CD4-positive, alpha-beta T cell treated with Interleukin-15 for 4 hours (primary cell): ENCODE data around the gene KPNB1.

Experiments used
- DNase-seq: peaks from one replicate; pipeline ENCODE4 v3.0.0-alpha.2; 2020; ENCODE audit warnings: low spot score

The KPNB1 gene

DNA sequence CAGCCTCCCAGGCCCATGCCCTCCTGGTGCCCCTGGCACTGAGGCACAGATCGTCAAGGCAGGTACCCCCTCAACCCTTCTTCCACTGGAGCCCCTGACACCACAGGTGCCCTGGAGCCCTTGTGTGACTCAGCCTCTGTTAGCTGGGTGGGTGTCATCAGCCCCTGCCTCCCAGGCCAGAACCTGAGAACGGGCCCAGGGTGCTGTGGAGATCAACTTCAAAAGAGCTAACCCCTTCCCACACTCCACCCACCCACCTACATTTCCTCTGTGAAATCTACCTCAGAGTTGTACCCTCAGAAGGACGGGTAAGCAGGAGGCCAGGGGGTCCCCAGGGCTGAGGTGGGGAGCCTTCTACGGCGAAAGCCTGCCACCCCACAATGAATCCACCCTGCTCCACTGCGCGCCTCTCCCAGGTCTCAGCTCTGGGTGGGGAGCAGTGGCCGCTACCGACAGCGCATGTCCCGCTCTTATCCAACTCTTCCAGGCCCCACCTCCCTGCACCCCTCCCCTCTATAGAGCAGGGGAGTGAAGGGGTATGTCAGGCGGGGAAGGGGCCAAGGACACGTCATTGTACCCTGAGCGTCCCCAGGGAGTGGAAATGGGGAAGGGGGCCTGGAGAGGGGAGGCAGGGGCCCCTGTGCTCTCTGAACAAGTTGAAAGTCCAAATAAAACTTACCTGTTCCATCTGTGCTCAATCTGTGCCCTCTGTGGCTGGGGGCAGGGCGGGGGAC, 61.8 kb downstream of the KPNB1 start:
- DNase-seq = no peak

DNA sequence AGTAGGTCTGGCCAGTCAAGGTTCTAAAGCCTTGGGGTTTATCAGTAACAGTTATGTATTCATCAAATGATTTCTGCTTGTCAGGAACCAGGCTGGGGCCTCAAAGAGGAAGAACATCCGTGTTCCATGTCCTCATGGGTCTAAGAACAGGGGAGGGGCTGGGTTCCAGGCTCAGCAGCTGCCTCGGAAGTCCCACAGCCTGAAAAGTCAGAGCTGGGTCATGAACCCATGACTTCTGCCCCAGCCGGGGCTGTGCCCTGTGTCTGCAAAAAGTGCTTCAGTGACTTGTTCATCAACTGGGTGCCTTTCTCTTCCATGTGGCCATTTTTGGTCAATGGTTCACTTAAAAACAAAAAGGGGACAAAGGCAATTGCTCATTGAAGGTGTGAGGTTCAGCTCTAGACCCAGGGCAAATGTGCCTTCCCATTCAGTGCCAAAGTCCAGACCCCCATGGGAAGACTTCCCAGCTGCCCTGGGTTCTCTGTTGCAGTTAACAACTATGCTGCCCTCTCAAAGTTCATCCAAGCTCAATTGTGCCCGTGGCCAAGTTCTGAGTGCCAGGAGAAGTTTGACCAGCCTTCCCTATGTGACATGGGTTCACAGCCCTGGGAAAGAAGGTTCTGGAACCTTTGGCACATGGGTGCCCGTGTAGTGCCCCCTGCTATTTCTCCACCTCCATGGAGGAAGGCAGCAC, 62.8 kb downstream of the KPNB1 start:
- DNase-seq = no peak

DNA sequence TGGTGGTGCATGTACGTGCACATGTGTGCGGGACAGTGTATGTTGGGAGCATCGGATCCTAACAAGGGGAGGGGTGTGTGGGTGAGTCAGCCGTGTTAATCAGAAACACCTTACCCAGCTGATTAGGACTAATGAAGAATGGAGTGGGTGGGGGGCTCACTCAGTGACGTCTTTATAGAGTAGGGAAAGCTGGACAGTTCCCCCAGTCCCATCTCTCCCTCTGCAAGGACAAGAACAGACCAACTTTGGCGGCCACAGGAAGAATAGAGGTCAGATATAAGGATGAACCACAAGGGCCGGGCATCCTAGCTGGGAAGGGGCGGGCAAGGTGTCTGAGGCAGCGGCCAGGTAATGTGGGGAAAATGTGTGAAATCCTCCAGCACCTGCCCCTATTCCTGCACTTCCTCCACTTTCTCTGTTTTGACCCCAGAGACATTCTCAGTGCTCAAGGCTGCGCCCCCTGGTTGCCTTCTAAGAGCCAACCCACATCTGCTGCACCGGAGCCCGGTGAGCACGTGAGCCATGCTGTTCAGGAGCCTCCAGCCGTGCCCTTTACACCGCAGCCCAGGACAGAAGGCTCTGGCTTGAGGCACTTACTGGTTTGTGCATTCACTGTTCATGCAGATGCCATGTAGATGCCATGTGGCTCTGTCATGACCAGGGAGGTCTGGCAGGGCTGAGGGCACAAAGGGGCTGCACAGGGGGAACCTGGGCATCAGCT, 64.4 kb downstream of the KPNB1 start:
- DNase-seq = no peak

DNA sequence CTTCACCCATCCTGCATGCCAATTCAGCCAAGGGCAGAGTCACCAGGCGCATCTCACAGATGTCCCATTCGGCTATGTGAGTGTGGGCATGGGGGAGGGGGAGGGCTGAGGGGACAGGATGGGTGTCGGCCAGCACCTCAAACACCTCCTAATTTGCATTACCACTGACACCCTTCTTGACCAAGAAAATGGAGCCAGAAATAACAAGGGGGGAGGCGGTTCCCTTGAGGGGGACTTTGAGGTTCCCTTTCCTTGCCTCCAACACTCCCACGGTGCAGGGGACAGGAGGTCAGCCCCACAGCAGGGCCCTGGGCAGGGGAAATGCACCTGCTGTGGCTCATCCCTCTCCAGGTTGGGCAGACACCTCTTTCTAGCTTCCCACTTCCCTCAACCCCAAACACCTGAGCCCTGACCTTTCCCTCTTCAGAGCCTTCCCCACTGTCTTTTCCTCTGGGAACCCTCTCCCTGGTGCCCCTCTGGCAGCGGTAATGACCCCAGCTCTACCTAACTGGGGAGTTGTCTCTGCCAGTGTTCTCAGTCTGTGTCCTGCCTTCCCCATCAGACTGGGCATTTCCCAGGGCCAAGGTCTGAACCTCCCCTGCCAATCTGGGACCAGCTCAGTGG, 65.2 kb downstream of the KPNB1 start:
- no peak for DNase-seq

DNA sequence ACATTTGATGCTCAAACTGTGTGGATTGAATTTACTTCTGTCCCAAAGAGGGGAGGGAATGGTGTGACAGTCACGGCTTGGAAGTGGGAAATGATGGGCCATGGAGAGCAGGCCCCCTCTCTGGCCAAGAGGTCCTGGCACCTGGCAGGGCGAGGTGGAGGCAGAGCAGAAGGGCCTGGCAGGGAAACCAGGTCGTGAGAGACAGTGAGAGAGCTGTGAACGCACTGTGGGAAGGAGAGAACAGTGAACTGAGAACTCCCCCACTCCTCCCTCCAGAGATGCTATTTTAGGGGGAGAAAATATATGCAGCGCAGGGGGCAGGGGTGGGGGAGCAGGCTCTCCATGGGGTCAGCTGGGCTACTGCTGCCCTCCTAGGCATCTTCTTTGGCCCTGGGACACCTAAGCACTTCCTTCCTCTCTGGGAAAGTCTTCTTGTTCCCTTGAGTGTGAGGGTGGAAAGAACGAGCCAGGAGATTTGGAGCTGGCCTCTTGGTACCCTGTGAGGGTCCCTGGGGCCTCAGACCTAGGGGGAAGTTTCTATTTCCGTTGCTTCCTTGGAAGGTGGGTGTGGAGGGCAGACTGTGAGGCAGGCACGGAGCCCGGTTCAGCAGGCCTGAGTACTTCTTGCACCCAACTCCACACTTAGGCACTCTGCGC, 66.1 kb downstream of the KPNB1 start:
- DNase-seq = no peak

DNA sequence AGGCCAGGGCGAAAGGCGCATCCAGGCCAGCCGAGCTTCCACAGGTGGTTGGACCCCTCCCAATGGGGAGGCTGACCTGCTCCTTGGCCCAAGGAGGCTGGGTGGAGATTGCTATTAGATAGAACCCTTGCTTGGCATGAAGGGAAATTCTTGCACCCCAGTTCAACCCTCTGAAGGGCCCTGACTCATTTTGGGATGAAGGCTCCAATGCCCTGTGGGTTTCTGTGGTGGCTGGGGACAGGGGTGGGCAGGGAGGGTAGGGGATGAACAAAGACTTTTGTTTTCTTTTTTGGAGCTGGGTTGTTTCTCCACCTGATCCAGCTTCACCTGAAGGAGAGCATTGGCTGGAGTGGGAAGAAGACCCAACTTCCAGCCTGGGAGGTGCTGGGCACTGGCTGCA, 66.7 kb downstream of the KPNB1 start:
- DNase-seq = no peak

DNA sequence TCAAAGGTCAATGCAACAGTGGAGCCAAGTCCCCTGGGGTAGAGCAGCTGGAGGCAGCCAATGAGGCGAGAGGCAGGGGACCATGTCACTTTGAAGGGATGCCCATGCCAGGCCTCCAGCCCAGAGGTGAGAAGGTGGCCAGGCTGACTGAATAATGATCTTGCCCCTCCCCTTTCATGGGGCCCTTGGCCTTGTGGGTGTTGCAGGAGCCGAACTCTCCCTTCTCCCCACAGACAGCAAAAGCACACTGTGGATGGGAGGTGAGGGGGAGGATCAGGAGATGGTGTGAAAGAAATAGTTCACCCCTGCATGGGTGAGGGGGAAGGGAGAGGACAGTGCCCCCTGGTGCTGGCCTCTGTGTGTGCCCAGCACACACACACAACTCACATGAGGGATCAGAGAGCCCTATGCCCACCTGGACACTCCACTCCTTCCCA, 67.6 kb downstream of the KPNB1 start:
- no peak for DNase-seq

DNA sequence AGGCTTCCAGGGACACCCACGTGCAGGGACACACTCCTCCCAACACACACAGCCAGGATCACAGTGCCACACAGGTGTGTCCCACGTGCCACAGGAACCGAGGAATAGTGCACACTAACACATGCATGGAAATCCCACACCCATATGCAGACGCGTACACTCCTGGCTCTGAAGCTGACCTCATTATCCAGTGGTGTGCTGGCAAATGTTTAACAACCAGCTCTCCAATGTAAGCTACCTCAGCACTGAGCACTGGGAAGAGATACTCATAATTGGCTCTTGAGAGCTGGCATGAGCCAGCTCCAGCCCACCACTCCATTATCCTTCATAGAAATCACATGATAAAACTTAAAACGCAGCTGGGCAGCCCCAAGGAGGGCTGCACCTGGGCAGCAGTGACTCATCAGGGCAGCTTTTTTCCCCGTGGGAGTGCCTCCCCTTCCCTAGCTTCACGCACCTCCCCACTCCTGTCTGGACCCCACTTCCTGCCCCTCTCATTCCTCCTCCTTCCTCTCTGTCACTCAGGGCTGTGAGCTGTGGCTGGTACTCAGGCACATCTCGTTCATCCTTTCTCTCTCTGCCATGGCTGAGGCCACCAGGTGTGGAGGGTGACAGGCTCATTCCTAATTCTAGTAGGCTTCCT, 68.4 kb downstream of the KPNB1 start:
- no peak for DNase-seq

DNA sequence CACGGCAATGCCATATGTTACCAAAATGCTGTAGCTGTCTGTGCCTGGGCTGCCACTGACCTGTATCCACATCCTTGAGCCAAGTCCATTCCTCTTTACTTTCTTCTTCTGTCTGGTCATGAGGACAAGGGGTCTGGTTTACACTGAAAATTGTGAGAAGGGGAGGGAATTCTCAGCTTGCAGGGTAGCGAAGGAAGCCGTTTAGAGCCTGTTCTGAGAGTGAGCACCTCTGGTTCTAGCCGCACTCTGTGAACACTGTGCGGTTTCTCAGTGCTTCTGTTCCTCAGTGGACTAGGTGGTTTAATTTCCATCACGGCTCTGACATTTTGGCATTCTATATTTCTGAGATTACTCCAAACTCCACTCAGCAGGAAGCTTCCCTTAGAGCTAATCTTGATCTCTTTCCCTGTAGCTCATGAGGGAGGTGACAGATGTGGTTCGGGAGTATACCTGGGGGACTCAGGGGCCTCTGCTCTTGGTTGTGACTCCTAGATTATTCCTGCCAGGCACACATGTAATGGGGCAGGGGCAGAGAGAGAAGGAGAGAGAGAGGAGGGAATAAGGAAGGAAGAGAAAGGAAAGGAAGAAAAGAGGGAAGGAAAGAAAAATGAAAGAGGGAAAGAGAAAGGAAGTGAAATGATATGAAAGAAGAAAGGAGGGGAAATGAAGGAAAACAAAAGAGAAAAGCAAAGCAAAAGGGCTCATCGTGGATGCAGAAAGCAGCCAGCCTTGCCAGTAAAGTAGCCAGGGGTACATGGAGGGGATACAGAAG, 69.1 kb downstream of the KPNB1 start:
- no peak for DNase-seq

DNA sequence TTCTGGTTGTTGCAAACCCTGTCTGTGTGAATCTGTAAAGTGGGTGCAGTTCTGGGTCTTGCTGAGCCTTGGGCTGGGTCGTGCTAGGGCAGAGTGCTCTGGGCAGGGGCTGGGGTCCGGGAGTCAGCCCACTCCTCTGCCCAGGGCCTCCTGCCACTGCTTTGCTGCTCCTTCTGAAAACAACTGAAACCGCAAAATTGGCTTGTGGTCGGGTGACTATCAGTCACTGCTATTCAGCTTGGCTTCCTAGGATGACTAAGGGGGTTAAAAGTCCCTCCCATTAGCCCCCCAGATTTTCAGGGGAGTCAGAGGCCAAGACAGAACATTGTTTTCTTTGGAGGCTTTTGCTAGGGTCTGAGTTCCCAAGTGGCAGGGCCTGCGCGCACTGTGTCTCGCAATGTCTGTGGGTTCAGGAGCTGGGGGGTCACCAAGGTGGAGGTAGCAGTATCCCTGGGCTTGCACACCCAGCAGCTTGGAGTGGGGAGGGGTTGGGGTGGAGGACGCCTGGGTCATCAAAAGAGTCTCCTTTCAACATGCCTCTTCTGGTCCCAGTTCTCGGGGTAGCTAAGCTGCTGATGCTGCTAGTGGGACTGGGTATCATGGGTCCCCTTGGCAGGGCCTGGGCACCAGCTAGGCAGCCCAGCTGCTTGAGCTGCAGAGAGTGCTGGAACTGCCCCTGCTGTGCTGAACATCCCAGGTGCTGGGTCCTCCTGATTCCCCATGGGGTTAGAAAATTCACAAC, 69.9 kb downstream of the KPNB1 start:
- DNase-seq = peak; percentile 71

DNA sequence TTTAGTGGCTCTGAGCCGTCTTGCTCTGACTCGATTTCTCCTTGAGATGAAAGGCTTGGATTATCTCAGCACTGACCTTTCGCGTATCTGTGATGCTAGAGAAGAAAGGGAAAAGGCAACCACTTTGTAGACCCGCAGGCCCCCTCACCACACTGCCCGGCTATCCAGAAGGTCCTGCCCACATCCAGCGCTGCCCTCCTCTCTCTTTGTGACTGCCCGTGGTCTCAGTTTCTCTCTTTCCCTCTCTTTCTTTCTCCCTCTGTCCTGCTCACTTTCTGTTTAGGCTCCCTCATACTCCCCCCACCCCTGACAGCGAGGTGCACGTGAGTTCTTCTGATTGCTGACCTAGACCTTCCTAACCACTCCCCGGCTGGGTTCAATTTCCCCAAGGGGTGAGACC, 70.5 kb downstream of the KPNB1 start:
- no peak for DNase-seq

DNA sequence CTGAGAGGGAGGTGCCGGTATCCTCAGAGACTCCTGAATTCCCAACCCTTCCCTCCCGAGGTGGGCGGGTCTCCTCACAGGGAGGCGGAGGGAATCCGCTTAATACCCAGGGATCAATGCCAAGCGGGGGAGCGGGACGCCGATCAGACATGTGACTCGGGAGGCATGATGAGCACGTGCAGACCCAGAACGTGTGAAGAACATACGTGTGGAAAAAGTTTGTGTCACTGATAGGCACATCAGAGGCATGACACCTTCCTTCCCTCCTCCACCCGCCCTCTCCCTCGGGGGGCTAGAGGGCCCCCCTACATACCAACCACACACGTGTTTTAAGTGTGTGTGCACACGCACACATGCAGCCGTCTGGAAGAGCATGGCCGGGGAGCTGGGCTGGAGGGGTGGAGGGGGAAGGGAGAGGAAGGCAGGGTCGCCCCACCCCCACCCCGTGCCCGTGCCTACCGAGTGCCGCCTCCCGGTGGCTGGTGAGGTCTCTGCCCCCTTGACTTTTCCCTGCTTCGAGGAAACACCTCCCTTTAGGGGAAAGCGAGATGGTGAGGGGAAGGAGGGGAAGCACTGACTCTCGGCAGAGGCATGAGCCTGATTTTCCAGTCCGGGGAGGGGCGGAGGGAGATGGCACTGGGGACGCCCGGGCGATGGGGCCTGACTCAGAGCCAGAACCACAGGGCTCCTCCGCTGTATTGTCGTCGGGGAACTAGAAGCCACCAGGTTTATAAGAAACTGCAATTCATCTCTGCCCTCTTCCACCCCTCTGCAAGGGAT, 71.2 kb downstream of the KPNB1 start:
- DNase-seq = peak; percentile 88

DNA sequence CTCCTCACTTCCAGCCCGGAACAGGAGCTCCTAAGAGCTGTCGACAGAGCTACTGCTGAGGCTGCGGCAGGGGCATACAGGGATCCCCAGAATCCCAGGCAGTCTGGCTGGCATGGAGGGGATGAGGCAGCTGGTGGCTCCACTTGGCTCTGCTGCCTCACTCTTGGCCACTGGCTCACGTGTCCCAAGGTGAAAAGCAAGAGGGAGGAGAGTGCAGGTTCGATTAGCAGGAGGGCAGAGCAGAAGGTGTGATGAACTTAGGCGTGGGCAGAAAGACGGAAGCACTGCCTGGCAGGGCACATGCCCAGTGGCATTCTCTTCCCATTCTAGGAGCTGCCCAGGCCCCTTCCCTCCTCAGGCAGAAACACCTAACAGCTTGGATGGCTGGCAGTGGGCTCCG, 72.0 kb downstream of the KPNB1 start:
- DNase-seq = no peak

DNA sequence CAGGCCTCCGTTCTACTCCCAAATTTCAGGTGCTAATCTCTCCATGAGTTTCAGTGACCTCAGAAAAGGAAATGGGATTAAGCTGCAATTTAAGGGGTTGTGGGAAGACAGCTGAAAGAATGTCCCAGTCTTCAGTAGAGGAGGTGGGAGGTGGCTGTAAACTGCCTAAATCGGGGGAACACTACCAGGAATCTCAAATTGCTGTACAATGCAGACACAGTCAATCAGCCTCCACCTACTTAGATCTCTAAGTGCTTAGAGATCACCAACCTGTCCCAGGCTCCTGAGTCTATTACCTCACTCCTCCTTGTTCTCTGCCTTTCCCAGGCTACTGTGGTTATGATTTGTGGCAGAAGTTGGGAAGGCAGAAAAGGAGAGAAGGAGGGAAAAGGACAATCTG, 75.0 kb downstream of the KPNB1 start:
- no peak for DNase-seq

DNA sequence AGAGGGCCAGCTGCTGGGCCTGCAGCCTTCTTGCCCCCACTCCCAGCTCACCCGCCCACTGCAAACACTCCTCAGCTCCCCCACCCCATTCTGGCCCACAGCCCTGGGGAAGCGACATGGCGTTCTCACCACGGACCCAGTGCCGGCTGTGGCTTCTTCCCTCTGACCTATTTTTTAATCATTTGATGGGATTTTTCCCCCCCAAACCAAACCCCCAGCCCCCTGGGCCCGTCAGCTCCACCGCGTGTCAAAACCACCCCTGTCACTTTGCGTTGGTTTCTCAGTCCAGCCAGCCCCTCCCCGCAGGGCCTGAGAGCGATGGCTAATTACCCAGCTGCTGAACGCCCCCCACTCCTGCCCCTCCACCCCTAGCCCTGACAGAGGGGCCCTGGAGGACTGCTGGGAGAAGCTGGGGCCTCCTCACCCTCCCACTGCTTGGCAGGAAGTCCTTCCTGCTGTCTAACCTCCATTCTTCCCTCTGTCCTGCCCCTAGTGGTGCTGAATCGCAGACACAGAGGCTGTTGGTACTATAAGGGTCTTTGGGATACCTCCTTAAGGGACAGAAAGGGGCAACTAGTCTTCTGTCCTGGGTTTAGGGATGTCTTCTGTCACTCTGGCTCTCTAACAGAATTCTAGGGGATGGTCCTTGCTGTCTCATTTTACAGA, 75.9 kb downstream of the KPNB1 start:
- no peak for DNase-seq

DNA sequence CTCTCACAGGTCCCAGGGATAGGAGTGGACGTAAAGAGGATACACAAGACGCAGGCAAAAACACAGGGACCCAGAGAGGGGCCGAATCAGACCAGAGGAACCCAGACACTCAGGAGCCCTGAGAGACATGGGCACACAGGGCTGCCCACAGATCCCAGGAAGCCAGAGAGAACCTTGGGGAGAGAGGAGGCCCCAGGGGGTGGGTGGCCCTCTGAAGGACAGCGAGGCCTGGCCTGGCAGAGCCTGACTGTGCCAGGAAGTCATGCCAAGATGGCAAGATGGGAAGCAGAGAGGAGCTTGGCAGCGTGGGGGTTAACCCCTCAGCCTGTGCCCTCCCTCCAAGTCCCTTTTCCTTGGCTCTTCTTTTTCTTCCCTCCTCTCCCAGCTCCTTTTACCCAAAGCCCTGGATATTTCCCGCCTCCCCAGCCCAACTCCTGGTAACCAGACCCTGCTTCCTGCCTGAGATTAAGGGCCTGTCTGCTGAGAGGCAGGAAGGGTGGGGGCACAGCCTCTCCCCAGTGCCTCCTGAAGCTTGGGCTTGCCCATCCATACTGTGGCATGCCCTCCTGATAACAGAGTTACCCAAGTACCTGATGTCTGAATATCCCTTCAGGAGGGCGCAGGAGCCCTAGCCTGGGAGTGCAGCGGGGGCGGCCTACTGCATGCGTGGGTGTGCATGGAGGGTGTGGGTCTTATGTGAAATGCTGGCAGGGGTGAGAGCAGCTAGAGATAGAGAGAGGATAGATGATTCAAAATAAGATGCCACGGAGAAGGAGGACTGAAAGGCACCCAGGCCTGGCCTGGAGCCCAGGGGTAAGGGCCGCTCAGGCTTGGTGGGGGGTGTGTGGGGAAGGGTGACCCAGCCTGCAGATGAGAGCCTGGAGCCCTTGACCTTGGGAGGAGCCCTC, 77.3 kb downstream of the KPNB1 start:
- no peak for DNase-seq

DNA sequence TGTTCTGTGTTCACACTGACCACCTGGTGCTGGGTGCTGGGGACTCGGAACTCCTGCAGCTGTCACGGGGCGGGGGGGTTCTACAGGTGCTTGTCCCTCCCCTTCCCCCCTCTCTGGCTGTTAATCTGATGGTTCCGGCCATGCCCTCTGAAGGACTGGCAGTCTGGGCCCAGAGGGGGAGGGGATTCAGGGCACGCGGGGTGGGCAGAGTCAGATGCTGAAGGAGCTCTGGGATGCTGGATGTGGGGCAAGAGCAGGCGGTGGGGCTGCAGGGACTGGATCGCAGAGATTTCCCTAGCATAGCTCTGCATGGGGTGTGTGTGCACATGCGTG, 78.0 kb downstream of the KPNB1 start:
- DNase-seq = no peak
